Stimulated activated naive CD4-positive, alpha-beta T cell treated with Interleukin-2 at 50 U/mL for 16 hours (primary cell): ENCODE results near the gene LRRC58.
"Not testable (repeated sequence)": the region's sequence is repeated elsewhere in the genome, so short reads cannot be mapped to it uniquely, and the experiment has no call there.

ENCODE experiments used
- DNase-seq: peaks from one replicate; lab custom pipeline; 2025; lab: John Stamatoyannopoulos, UW

The LRRC58 gene

DNA sequence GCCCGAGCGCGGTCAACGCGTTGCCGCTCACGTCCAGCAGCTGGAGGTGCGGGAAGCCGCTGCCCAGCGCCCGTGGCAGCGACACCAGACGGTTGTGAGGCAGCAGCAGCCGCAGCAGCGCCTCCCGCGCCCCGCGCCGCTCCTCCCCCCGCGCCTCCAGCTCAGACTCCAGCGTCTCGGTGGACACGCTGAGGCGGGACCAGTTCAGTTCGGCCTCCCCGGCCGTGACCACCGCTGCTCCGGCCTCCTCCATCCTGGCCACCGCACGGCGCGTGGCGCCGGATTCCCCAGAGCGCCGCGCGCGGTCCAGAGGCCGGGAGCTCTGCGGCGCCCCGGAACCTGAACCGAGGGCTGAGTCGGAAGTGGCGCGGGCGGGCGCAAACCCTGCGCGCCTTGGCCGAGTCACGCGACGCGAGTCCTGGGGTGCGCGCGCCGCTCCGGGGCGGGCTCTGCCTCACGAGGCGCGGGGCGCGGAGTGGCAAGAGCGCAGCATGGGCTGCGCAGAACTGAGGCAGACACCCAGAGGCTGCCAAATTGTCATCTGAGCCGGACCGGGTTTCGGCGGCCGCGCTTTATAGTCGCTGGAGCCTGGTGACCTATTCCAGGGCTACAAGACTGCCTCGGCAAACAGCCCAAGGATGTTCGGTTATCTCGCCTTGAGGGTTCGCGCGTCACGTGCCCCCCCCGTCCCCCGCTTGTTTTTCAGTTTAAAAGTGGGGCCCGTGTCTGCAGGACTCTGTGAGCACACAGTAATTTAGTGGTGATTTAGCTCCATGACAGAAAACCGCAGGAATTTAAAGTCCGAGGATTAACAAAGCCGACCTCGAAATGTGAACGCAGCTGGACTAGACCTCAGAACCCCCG, at the start of gene LRRC58:
Gene LRRC58, minus strand, starts transcription at position 364 of the 864 bp plus-strand sequence. Its CDS starts 111 bp downstream, at position 253.
- peak; percentile 87 for DNase-seq

DNA sequence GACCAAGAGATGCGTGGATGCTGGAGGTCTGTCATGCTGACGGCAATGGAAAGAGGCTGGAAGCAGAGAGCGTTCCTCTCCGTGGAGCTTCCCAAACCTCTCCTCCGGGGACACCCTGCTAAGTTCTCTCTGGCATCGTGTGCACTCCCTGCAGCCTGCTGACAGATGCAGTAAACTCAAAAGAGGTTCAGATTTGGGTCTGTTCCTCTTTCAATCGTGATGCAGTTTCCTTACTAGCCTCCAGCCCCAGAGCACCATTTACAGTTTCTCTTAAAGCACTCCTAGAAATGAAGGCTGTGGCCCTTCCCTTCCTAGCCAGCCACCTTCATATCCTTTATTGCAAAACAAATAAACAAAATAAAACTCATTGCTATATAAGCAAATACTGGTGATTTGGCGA, 47.3 kb upstream of the LRRC58 start:
- no peak for DNase-seq

DNA sequence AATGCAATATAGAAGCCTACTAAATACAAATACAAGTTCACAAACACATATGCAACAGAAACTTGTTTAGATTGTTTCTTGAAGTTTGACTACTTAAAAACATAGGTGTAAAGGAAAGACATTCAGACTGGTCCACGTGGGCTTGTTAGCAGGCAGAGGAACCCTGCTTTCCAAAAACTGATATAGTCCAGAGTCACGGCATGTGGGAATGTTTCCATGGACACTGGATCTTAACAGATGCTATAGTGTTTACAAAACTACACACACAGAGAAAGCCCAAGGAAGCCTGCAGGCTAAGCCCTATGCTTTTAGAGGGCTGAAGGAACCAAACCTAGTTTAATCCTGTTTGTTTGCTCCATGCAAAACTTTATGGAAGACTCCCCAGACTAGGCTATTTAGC, 45.2 kb upstream of the LRRC58 start:
- no peak for DNase-seq

DNA sequence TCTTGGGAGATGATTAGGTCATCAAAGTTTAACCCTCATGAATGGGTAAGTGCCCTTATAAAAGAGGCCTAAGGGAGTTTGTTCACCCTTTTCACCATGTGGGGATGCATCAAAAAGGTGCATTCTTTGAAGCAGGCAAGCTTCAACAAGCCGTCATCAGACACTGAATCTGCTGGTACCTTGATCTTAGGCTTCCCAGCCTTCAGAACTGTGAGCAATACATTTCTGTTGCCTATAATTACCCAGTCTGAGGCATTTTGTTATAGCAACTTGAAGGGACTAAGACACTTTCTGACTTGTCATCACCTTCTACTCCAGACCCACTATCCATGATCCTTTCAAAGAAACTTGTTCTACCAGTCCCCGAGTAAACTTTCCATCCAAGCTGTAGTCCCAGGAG, 44.6 kb upstream of the LRRC58 start:
- DNase-seq, result no peak

DNA sequence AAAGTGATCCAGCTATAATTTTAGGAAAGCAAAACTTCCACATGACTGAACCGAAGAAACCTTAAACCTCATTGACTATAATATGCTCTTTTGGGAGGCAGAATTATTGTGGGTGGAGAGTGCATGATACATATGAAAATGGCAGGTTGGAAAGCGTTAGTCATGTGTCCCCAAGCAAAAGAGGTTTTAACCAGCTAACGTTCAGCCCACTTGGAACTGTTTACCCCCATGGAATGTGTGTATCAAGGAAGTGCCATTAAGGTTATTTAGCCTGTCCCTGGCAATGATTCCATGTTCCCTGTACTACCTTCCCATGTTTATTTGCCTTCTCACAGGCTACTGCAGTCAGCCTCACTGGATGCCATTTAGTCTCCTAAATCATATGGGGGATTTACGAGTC, 44.1 kb upstream of the LRRC58 start:
- DNase-seq, result no peak

DNA sequence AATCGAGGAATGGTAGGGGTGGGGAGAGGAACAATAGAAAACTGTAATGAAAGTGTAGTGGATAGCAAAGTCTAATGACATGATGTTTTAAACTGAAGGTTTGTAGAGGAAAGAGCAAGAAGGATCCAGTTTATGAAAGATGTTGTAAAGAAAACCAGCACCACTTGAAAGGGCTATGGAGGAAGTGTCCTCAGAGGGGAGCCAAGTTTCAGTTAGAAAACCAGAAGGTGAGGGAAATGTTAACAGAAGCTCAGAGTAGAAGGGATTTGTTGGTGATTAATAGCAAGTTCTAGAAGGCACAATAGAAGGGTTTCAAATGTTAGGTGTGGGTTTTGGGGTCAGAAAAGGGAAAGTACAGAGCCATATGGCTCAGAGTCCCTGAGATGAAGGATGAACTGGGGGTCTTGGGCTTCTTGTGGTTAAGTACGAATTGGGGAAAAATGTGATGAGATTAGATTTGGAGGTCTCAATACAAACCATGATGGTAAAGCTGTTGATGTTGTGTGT, 33.8 kb upstream of the LRRC58 start:
- no peak for DNase-seq

DNA sequence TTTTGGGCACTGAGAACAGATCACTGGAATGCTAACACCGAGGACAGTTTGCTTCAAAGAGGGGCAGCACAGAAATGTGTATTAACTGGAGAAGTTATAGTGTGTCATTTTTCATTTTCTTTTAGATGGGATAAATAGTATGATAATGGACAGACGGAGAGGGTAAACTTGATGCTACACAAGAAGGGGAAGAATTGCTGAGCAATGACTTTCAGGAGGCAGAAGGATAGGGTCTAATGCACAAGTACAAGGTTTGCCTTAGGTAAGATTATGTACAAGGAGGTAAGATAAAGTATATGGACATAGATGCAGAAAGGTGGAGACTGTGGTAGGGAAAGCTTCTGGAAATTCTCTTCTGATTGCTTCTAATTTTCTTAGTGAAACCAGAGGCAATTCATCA, 32.3 kb upstream of the LRRC58 start:
- no peak for DNase-seq

DNA sequence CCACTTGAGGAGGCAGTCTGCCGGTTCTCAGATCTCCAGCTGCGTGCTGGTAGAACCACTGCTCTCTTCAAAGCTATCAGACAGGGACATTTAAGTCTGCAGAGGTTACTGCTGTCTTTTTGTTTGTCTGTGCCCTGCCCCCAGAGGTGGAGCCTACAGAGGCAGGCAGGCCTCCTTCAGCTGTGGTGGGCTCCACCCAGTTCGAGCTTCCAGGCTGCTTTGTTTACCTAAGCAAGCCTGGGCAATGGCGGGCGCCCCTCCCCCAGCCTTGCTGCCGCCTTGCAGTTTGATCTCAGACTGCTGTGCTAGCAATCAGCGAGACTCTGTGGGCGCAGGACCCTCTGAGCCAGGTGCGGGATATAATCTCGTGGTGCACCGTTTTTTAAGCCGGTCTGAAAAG, 28.8 kb upstream of the LRRC58 start:
- not testable (repeated sequence) for DNase-seq

DNA sequence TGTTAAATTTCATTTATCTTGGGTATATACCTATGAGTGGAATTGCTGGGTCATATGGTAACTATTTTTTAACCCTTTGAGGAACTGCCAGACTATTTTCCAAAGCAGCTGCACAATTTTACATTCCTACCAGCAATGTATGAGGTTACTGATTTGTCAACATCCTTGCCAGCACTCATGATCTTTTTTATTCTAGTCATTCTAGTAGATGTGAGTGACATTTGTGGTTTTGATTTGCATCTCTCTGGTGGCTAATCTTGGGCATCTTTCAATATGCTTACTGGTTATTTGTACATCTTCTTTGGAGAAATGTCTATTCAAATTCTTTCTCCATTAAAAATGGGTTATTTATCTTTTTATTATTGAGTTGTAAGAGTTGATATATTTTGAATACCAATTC, 21.3 kb upstream of the LRRC58 start:
- DNase-seq, result no peak

DNA sequence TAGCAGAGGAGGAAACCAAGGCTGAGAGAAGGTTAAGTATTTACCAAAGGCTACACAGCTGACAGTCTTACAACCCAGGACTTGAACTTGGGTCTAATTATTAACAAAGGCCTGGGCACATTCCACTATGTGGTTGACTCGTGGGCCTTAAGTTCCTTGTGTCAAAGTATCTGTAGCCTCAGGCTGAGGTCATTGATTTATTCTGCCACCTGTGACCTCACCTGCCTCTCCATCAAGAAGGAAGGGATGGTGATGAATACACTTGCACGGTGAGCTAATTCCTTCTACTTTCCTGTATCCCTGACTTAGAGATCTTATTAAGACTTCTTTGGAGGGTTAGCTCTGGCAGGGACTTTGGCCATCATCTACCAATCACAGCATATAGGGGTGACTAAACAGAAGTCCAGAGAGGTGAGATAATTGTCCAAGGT, 19.9 kb upstream of the LRRC58 start:
- DNase-seq, result no peak

DNA sequence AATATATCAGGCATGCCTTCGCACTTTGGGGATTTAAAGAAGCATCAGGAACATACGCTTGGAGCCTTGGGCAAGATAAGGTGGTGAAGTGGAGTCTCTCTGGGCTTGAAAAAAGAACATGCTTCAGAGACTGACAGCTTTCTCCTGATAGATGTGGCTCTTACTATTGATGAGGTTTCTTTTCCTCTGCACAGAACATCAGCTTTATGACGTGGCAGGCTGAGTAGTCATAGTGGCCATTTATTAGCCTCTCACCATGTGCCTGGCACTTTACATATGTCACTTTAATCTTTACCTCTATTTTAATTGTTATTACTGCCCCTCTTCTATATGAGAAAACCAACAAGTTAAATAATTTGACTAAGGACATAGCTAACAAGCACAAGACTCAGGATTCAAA, 19.0 kb upstream of the LRRC58 start:
- DNase-seq, result no peak

DNA sequence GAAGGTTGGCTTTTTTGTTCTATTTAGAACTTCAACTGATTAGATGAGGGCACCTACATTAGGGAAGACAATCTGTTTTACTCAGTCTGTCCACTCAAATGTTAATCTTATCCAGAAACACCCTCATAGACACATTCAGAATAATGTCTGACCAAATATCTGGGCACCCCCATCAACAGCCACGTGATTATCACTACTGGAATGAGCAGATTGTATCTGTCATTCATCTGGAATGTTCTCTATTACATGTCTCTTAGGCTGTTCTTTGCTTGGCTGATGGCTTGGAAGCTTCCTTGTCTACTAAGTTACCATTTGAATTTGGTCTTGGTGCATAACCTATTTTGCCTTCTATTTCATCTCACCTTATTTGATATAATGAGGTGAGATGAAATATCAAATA, 15.7 kb upstream of the LRRC58 start:
- DNase-seq, result no peak

DNA sequence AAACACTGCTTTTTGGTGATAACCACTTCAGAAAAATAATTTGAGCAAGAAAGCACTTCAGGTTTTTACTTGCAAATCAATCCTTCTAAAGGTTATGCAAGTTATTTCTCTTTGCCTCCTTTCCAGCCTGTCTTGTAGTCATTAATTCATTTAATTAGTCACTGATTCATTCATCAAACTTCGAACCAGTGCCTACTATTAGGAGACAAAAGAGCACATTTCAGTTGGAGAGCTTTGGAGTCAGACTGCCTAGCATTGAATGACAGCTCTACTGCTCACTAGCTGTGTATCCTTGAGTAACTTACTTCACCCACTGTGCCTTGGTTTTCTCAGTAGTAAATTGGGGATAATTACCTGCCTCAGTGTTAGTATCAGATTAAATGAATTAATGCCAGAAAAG, 14.9 kb upstream of the LRRC58 start:
- no peak for DNase-seq

DNA sequence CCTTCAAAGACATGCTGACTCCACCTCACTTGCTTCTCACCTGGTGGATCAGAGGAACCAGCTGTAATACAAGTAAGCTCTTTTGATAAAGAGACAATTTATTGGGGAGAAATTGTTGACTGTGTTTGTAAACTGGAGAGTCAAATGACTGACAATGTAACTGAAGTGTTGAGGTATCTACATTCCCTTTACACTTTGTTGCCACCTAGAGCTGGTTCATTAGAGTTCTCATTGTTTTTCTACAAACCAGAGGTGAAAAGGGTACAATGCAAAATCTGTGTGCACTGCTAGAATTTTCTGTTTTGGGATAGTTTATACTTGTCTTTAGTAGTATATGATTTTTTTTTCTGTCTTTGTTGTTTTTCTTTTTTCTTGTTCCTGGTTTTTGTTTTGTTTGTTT, 8.7 kb upstream of the LRRC58 start:
- no peak for DNase-seq

DNA sequence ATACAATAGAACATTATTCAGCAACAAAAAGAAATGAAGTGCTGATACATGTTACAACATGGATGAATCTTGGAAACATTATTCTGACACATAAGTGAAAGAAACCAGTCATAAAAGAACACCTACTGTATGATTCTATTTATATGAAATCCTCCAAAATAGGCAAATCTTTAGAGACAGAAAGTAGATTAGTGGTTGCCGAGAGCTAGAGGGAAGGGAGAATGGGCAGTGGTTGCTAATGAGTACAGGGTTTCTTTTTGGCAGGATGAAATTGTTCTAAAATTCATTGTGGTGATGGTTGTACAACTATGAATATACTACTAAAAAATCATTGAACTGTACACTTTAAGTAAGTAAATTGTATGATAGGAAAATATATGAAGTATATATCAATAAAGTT, 6.3 kb upstream of the LRRC58 start:
- DNase-seq, result no peak

DNA sequence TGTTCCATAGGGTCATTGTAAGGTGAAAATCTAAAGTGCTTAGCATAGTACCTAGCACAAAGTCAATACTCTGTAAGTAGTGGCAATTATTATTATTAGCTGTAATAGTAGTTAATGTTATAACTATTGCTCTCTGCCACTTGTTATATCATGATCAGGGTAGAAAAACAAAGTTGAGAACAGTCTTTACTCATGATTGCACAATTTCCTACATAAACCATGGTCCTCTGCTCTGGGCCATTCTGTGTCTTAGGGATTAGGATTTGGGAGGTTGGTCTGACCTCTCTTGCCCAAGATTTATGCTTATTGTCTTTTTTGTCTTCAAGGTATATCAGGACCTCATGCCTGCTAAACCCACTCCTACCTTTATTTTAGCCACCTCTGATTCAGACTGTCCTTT, 4.3 kb upstream of the LRRC58 start:
- DNase-seq, result no peak

DNA sequence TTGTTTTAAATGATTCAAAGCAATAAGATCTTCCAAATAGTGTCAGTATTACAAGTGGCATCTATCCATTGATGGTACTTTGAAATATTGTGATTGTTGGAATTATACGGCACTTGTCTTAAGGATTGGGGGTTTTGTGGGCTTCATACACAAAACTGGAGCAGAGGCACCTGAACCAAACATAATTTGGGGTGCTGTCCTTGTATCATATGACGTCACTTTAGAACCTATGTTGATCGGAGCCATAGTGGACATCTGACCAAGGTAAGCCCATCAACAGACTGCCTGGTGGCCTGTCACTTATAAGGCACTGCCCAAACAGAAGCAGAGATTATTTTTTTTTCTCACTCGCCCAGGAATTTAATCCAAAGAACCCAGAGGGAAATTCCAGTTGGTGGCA, 2.9 kb upstream of the LRRC58 start:
- DNase-seq, result no peak

DNA sequence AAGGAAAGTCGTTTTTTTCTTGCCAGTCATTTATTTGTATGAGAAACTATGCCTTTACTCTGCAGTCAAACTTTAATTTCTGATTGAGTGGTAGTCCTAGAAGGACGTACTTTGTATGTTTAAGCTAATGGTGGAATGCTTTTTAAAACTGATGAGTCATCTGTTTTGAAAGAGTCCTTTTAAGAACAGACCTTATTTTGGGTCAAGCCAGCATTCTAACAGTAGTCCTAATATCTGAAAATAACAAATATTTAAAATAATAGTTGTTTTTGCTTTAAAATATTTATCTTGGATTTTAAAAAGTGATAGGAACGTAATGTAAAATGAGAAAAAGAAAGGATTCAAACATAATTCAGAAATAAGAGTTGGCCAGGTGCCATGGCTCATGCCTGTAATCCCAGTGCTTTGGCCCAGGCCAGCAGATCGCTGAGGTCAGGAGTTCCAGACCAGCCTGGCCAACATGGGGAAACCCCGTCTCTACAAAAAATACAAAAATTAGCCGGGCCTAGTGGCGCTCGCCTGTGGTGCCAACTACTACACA, 1.3 kb upstream of the LRRC58 start:
- DNase-seq, result no peak

DNA sequence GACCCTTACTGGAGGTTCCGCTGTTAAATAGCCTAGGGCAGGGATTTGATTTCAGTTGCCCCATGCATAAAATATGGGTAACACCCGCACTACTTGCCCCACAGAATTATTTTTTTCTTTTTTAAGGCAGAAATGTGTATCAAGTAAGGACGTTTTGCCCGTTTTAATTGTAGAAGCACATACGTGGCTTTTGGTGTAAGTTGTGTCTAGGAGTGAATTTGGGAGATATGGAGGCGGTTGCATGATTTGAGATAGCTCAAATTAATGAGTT, 636 bp upstream of the LRRC58 start:
- no peak for DNase-seq

DNA sequence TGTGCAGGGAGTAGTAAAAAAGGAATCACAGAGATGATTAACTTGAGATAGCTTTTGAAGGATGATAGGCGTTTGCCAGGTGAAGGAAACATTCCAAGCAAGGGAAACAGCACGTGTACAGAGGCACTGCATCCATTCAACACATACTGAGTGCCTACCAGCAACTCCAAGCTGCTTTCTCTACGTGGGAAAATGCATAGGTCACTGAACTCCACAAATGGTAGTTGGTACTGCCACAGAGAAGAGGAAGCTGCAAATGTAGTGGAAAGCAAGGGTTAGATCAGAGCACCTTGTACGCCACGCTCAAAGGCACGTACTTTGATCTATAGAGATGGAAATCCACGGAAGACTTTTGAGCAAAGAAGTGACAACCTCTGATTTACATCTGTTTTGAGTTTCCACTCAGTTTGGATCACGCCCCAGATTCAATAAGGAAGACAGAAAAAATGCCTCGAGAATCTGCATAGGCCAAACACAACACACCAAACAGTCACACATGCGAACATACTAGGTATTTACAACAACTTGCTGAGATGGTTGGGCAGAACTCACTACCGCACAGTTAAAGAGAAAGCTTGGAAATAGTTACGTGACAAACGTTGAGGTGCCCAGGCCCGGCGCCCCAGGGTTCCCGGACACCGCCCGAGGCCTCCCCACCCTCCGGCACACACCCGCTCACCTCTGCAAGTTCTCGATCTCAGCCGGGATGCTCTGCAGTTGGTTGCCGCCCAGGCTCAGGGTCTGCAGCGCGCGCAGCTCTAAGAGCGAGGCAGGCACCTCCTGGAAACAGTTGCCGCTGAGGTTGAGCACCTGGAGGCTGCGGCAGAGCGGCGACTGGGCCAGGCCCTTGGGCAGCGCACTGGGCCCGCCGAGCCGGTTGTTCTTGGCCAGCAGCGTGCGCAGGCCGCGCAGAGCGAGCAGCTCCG, 826 bp downstream of the LRRC58 start:
- peak; percentile 61 for DNase-seq

DNA sequence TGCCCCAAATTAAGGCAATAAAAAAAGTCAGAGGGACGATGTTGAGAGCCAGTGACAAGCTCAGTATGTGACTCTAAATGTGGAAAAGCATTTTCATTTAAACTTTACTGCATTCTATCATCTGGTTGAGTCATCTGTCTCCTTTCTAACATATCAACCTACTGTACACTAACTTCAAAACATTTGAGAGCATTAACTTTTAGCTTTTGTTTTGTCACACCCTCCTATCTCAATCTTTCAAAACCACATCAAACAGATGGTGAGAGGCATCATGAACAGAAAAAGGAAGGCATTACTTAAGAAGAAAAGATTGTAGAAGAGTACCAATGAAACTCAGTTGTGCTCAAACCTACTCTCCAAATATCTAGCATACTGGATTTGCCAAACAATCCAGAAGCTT, 4.8 kb downstream of the LRRC58 start:
- no peak for DNase-seq

DNA sequence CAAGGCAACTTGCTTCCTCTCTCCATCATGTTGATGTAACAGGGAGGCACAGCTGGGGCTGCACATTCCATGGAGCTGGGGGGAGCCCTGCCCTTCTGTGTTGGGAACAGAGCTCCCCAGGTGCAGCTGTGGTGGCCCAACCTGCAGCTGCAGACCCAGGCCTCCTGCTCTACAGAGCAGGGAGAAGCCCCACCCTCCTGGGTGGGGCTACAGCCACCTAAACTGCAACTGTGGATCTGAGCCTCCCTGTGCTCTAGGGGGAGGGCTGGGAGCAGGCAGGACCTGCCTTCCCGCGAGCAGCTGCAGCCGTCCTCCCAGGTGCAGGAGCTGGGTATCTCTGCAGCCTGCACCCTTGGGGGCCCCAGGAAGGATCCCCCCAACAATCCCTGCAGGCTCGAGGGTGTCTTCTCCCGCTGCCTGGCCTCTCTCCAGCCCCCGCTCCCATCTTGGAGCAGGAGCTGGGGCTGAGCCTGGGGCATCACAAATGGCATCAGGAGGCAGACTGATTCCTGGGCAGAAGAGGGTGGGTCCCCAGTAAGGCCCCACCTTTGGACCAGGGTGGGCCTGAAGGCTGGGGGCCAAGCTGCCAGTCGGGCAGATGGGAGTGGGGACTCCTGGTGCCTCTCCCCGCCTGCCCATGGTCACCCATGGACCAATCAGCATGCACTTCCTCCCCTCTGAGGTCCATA, 7.4 kb downstream of the LRRC58 start:
- no peak for DNase-seq
